Measurements from ENCODE around the gene TMEM132D. TPM values are rescaled to one million over a fixed set of nuclear protein-coding genes. Genes with fewer than 3 reads are reported as not detected.

The TMEM132D gene
- total RNA-seq, 4 donors from 2014 or later, result 0.17 TPM; not detected in 3

- Histone ChIP-seq H3K4me1 (no peaks in the 10 kb centered on the region), H3K27ac (replicated peaks in 1 of 4) (no peak overlapping the region), H3K36me3 (no peaks in the 10 kb centered on the region), H3K27me3 (peaks cover 0 to 14% (median 0%) of the 10 kb centered on the region in 4 donors), H3K4me3 (no peak overlapping the region), H3K9me3 (peaks cover 0 to 4% (median 0%) of the 10 kb centered on the region in 4 donors)
- TF ChIP-seq CTCF (IDR thresholded peaks at IDR 0.05) (no peak), POLR2A (IDR thresholded peaks at IDR 0.05; ENCODE audit: low read depth) (no peak), POLR2AphosphoS5 (IDR thresholded peaks at IDR 0.05) (no peak), EP300 (IDR thresholded peaks at IDR 0.05) (no peak)
- WGBS, result 92% methylated on average over 9 of the region's 9 CpGs
- no peak for DNase-seq (ENCODE audit: extremely low spot score)
- intact Hi-C loops (cut with DNase I), result no loop called here
These were observed 537.2 kb downstream of the TMEM132D start for GRCh38 chr12:129366656-129367055.

- no peaks in the 10 kb centered on the region for H3K4me1 ChIP-seq
- intact Hi-C loops (cut with DNase I), result no loop called here
- TF ChIP-seq CTCF (IDR thresholded peaks at IDR 0.05) (no peak), POLR2AphosphoS5 (IDR thresholded peaks at IDR 0.05) (no peak), EP300 (IDR thresholded peaks at IDR 0.05) (no peak), POLR2A (IDR thresholded peaks at IDR 0.05; ENCODE audit: low read depth) (no peak)
- DNase-seq (ENCODE audit: extremely low spot score), result no peak
- H3K27ac ChIP-seq (replicated peaks in 1 of 4), result no peak overlapping the region
- peaks cover 0 to 20% (median 0%) of the 10 kb centered on the region in 4 donors for H3K27me3 ChIP-seq
- H3K4me3 ChIP-seq, result no peak overlapping the region
- WGBS, result 43% methylated on average over 8 of the region's 8 CpGs
- no peaks in the 10 kb centered on the region for H3K36me3 ChIP-seq
- H3K9me3 ChIP-seq, result peaks cover 0 to 3% (median 0%) of the 10 kb centered on the region in 4 donors
These were observed 540.8 kb downstream of the TMEM132D start for GRCh38 chr12:129363041-129363440.

- Histone ChIP-seq H3K4me1 (no peaks in the 10 kb centered on the region), H3K36me3 (no peaks in the 10 kb centered on the region), H3K27me3 (peaks cover 0 to 6% (median 0%) of the 10 kb centered on the region in 4 donors), H3K27ac (replicated peaks in 1 of 4) (no peak overlapping the region), H3K4me3 (no peak overlapping the region), H3K9me3 (no peaks in the 10 kb centered on the region)
- WGBS, result 90% methylated on average over 6 of the region's 6 CpGs
- intact Hi-C loops (cut with DNase I), result no loop called here
- no peak for TF ChIP-seq CTCF (IDR thresholded peaks at IDR 0.05)
- TF ChIP-seq POLR2AphosphoS5 (IDR thresholded peaks at IDR 0.05), result no peak
- TF ChIP-seq POLR2A (IDR thresholded peaks at IDR 0.05; ENCODE audit: low read depth), result no peak
- TF ChIP-seq EP300 (IDR thresholded peaks at IDR 0.05), result no peak
- no peak for DNase-seq (ENCODE audit: extremely low spot score)
These were observed 546.6 kb downstream of the TMEM132D start for GRCh38 chr12:129357233-129357632.

GRCh38 chr12:129351481-129351880, 552.3 kb downstream of the TMEM132D start:
- intact Hi-C loops (cut with DNase I), result no loop called here
- Histone ChIP-seq H3K27ac (replicated peaks in 1 of 4) (no peak overlapping the region), H3K4me1 (no peaks in the 10 kb centered on the region), H3K36me3 (no peaks in the 10 kb centered on the region), H3K27me3 (no peaks in the 10 kb centered on the region), H3K9me3 (no peaks in the 10 kb centered on the region), H3K4me3 (no peak overlapping the region)
- no peak for DNase-seq (ENCODE audit: extremely low spot score)
- TF ChIP-seq POLR2A (IDR thresholded peaks at IDR 0.05; ENCODE audit: low read depth), result no peak
- WGBS, result 91% methylated on average over 6 of the region's 6 CpGs

- H3K4me1 ChIP-seq, result no peaks in the 10 kb centered on the region
- intact Hi-C loops (cut with DNase I), result no loop called here
- H3K27ac ChIP-seq (replicated peaks in 1 of 4), result no peak overlapping the region
- no peaks in the 10 kb centered on the region for H3K36me3 ChIP-seq
- H3K9me3 ChIP-seq, result peaks cover 0 to 16% (median 11%) of the 10 kb centered on the region in 4 donors
- H3K27me3 ChIP-seq, result peaks cover 0 to 5% (median 0%) of the 10 kb centered on the region in 4 donors
- no peak overlapping the region for H3K4me3 ChIP-seq
- WGBS, result 37% methylated on average over 7 of the region's 7 CpGs
- no peak for TF ChIP-seq CTCF (IDR thresholded peaks at IDR 0.05)
- TF ChIP-seq POLR2A (IDR thresholded peaks at IDR 0.05; ENCODE audit: low read depth), result no peak
- TF ChIP-seq POLR2AphosphoS5 (IDR thresholded peaks at IDR 0.05), result no peak
- no peak for TF ChIP-seq EP300 (IDR thresholded peaks at IDR 0.05)
- no peak for DNase-seq (ENCODE audit: extremely low spot score)
These were observed 564.5 kb downstream of the TMEM132D start for GRCh38 chr12:129339336-129339735.
